Keratinocyte (primary cell): ENCODE results near the gene GDAP1L1. TPM values are rescaled to one million over a fixed set of nuclear protein-coding genes. Genes with fewer than 3 reads are reported as not detected.

Experiments
- DNase-seq: peaks from one replicate; pipeline ENCODE4 v3.0.0-alpha.2; 2011; ENCODE audit warnings: low read depth, missing footprints, low spot score
- FAIRE-seq: peaks from 2 replicates; lab custom pipeline; 2011; peaks lifted over from hg19 to GRCh38; lab: Jason Lieb, UNC
- H2AFZ ChIP-seq: 2 replicates; pipeline ENCODE4 v1.6.0; 2012; ENCODE audit warnings: low read length, control low read depth, inconsistent platforms; ENCODE audit not compliant: control insufficient read depth
- H3K27ac ChIP-seq: 2 replicates; pipeline ENCODE4 v1.5.1; 2011; ENCODE audit warnings: low read length; ENCODE audit not compliant: control insufficient read depth, insufficient read depth
- H3K27me3 ChIP-seq: 3 replicates; pipeline ENCODE4 v1.6.0; 2011; ENCODE audit warnings: low read length; ENCODE audit not compliant: control insufficient read depth, insufficient read depth; ENCODE audit errors: extremely low read depth
- H3K36me3 ChIP-seq, 2 experiments: 2 replicates in 1 of 2; 3 replicates in 1 of 2; pipeline ENCODE4 v1.5.1; 2011; ENCODE audit warnings: low read length in 2 of 2, mild to moderate bottlenecking in 1 of 2; ENCODE audit not compliant: control insufficient read depth in 2 of 2, insufficient read depth in 2 of 2; ENCODE audit errors: extremely low read depth in 1 of 2
- H3K4me1 ChIP-seq: 3 replicates; pipeline ENCODE4 v1.5.1; 2011; ENCODE audit warnings: low read length; ENCODE audit not compliant: control insufficient read depth, insufficient read depth; ENCODE audit errors: extremely low read depth
- H3K4me2 ChIP-seq: 3 replicates; pipeline ENCODE4 v1.6.0; 2011; ENCODE audit warnings: low read depth, low read length; ENCODE audit not compliant: control insufficient read depth, insufficient read depth; ENCODE audit errors: extremely low read depth
- H3K4me3 ChIP-seq, 3 experiments: fragments of 200-600 bp in 1 of 3; sonication (generic) in 1 of 3; 2 replicates in 2 of 3; 3 replicates in 1 of 3; pipeline ENCODE4 v1.5.1; 2011 to 2016; ENCODE audit warnings: low read length in 3 of 3, mild to moderate bottlenecking in 3 of 3, control low read depth in 2 of 3, inconsistent platforms in 1 of 3, low read depth in 1 of 3, mixed read lengths in 1 of 3, mixed run types in 1 of 3, moderate library complexity in 1 of 3; ENCODE audit not compliant: control insufficient read depth in 2 of 3, insufficient read depth in 2 of 3; ENCODE audit errors: extremely low read depth in 1 of 3
- H3K79me2 ChIP-seq: 2 replicates; pipeline ENCODE4 v1.6.0; 2012; ENCODE audit warnings: low read length; ENCODE audit not compliant: control insufficient read depth, insufficient read depth
- H3K9ac ChIP-seq: 3 replicates; pipeline ENCODE4 v1.6.0; 2011; ENCODE audit warnings: low read length; ENCODE audit not compliant: control insufficient read depth, insufficient read depth; ENCODE audit errors: extremely low read depth
- H3K9me1 ChIP-seq: 3 replicates; pipeline ENCODE4 v1.6.0; 2011; ENCODE audit warnings: low read length; ENCODE audit not compliant: control insufficient read depth, insufficient read depth; ENCODE audit errors: extremely low read depth
- H3K9me3 ChIP-seq: 2 replicates; pipeline ENCODE4 v1.5.1; 2012; ENCODE audit warnings: low read depth, low read length; ENCODE audit not compliant: control insufficient read depth
- H4K20me1 ChIP-seq: 3 replicates; pipeline ENCODE4 v1.6.0; 2011; ENCODE audit warnings: low read length; ENCODE audit not compliant: control insufficient read depth, insufficient read depth; ENCODE audit errors: extremely low read depth
- EZH2 ChIP-seq: IDR thresholded peaks from one replicate; pipeline ENCODE4 v1.6.1; 2012; ENCODE audit warnings: inconsistent platforms, mild to moderate bottlenecking, low read length, moderate library complexity
- dilution Hi-C: fragments of 300-500 bp; cut with MboI; formaldehyde crosslinking; loops from one replicate; pipeline ENCODE4 v1.7.0; 2020; ENCODE audit warnings: low sequenced_read_pairs; ENCODE audit not compliant: extremely low pct_ligation_motif_present
- polyA plus RNA-seq, 5 experiments: library from polyadenylated mRNA; depleted of rRNA in 3 of 5; stranded (reverse) in 3 of 5; stranded (forward) in 1 of 5; unstranded in 1 of 5; fragments of >200 nt; gene quantifications; 1 replicate in 1 of 5; 2 replicates in 3 of 5; 3 replicates in 1 of 5; pipeline versions ENCODE4 v1.2.1 to v1.2.3, GENCODE V29; 2011 to 2012; ENCODE audit warnings: missing spikeins in 2 of 5, low read depth in 1 of 5, low replicate concordance in 1 of 5
- TF ChIP-seq, protein P1 (sequence below), 3 experiments: IDR thresholded peaks in 1 of 3; conservative IDR thresholded peaks in 1 of 3; optimal IDR thresholded peaks in 1 of 3; 2 replicates in 2 of 3; 3 replicates in 1 of 3; pipeline versions ENCODE3 to v1.5.1; 2011; ENCODE audit warnings: low read length in 3 of 3, mild to moderate bottlenecking in 3 of 3, moderate library complexity in 2 of 3, control low read depth in 1 of 3, inconsistent platforms in 1 of 3; ENCODE audit not compliant: insufficient read depth in 2 of 3; ENCODE audit errors: extremely low read depth in 1 of 3

The GDAP1L1 gene
- polyA plus RNA-seq, 1 donor (not counting 4 experiments of a cell fraction or from before 2014, with no cell fraction given), result not detected

DNA sequence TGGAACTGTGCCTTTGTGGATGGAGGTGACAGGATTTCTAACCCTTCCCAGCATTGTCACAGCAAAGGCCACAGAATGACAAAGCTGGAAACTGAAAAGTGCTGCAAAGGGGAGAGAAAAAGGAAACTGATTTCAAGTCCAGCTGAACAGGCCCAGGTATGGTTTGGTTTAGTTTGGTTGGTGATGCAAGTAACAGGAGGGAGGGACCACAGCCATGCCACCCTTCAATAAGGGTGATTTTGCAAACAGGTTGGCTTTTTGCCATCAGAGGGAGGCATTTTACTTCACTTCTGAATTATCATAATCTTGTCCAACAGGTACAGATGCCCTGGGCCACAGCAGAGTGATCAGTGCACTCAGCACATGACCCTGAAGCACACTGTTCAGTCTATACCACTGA lies 57.3 kb downstream of the GDAP1L1 start:
- no peak overlapping the region for H3K27ac ChIP-seq
- H3K9ac ChIP-seq, result no peak overlapping the region
- H4K20me1 ChIP-seq, result no peaks in the 10 kb centered on the region
- DNase-seq (no peak), FAIRE-seq (no peak)
- no peaks in the 10 kb centered on the region for H3K9me3 ChIP-seq
- H2AFZ ChIP-seq, result no peak overlapping the region
- no peaks in the 10 kb centered on the region for H3K36me3 ChIP-seq
- H3K79me2 ChIP-seq, result no peaks in the 10 kb centered on the region
- no peaks in the 10 kb centered on the region for H3K9me1 ChIP-seq
- no peaks in the 10 kb centered on the region for H3K4me1 ChIP-seq
- no peak for TF ChIP-seq EZH2
- TF ChIP-seq, protein P1, sequence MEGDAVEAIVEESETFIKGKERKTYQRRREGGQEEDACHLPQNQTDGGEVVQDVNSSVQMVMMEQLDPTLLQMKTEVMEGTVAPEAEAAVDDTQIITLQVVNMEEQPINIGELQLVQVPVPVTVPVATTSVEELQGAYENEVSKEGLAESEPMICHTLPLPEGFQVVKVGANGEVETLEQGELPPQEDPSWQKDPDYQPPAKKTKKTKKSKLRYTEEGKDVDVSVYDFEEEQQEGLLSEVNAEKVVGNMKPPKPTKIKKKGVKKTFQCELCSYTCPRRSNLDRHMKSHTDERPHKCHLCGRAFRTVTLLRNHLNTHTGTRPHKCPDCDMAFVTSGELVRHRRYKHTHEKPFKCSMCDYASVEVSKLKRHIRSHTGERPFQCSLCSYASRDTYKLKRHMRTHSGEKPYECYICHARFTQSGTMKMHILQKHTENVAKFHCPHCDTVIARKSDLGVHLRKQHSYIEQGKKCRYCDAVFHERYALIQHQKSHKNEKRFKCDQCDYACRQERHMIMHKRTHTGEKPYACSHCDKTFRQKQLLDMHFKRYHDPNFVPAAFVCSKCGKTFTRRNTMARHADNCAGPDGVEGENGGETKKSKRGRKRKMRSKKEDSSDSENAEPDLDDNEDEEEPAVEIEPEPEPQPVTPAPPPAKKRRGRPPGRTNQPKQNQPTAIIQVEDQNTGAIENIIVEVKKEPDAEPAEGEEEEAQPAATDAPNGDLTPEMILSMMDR (optimal IDR thresholded peaks at IDR 0.05 in 1 of 3, IDR thresholded peaks at IDR 0.05 in 1 of 3, conservative IDR thresholded peaks at IDR 0.05 in 1 of 3; ENCODE audit: extremely low read depth in 1 of 3, insufficient read depth in 2 of 3, low read length in 3 of 3), result no peak
- no peak overlapping the region for H3K4me3 ChIP-seq
- H3K27me3 ChIP-seq, result no peaks in the 10 kb centered on the region
- dilution Hi-C loops, result no loop called here
- H3K4me2 ChIP-seq, result no peak overlapping the region

DNA sequence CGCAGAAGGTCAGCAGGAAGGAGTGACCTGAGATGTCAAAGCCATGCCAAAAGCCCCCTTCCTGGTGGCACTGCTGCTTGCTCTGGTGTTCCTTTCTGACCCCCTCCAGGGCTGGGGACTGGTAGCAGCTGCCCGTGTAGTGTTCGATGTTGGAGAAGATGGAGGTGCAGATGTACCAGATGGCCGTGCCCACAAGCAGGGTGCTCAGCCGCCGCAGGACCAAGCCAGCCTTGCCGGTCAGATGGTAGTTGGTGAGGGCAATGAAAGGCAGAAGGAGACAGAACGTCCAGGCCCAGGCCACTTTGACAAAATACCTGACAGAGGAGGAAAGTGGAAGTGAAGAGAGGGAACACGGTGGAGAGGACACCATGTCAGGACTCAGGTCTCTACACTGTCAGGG lies 59.8 kb downstream of the GDAP1L1 start:
- Histone ChIP-seq H3K27ac (no peak overlapping the region), H3K4me3 (no peak overlapping the region), H4K20me1 (no peaks in the 10 kb centered on the region), H3K9me1 (no peaks in the 10 kb centered on the region), H3K36me3 (no peaks in the 10 kb centered on the region), H3K9ac (no peak overlapping the region), H3K9me3 (no peaks in the 10 kb centered on the region), H3K4me1 (peaks cover 10% of the 10 kb centered on the region), H3K27me3 (no peaks in the 10 kb centered on the region), H2AFZ (no peak overlapping the region), H3K79me2 (peaks cover 13% of the 10 kb centered on the region), H3K4me2 (no peak overlapping the region)
- dilution Hi-C loops, result no loop called here
- FAIRE-seq, result no peak
- TF ChIP-seq, protein P1 (optimal IDR thresholded peaks at IDR 0.05 in 1 of 3, IDR thresholded peaks at IDR 0.05 in 1 of 3, conservative IDR thresholded peaks at IDR 0.05 in 1 of 3; ENCODE audit: extremely low read depth in 1 of 3, insufficient read depth in 2 of 3, low read length in 3 of 3), result no peak
- DNase-seq, result no peak
